ENCODE measurements around the gene HOMER1.

DNA sequence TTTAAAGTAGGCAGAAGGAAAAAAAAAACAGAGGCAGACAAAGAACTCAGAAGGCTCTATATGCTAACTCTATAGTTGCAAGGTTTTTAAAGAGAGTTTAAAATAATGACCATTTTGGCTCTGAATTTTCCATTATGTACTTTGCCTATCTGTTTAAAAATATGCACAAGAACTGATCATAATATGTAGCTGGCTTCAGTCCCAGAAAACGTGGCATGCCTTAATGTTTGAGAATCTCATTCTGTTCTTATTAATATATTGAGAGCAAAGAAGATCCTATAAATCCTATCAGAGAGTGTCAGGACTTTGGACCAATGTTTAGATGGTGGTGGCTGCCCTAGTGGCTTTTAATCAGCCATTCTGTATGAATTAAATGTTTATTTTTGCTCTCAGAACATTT lies 156.5 kb downstream of the HOMER1 start:
- TF ChIP-seq POLR2A (IDR thresholded peaks at IDR 0.05) = no peak
- no peak for TF ChIP-seq CTCF (IDR thresholded peaks at IDR 0.05)
